MCF 10A (cell line): ENCODE data around the gene CREB3L2. TPM values are rescaled to one million over a fixed set of nuclear protein-coding genes. Genes with fewer than 3 reads are reported as not detected.
"Not testable (repeated sequence)": the region's sequence is repeated elsewhere in the genome, so short reads cannot be mapped to it uniquely, and the experiment has no call there.

Experiments used
- BruUV-seq: library from RNA; stranded (reverse); fragments of 400-500 nt; replicated peaks from 2 replicates; lab custom pipeline; 2021; lab: Mats Ljungman, UMichigan
- CTCF ChIA-PET: fragments of 300-600 bp; sonication (Branson Sonifier 250); formaldehyde crosslinking; extraction: SDS; loops from one replicate; lab custom pipeline; 2021; ENCODE audit warnings: antibody characterized with exemption, inconsistent platforms; lab: Yijun Ruan, JAX
- POLR2A ChIA-PET: fragments of 300-600, 350-650 bp; sonication (Branson Sonifier 250); formaldehyde crosslinking; extraction: SDS; loops from one replicate; lab custom pipeline; 2020; ENCODE audit warnings: antibody characterized with exemption, inconsistent platforms; lab: Yijun Ruan, JAX
- DNase-seq: peaks from one replicate; pipeline ENCODE4 v3.0.0-alpha.2; 2018; ENCODE audit not compliant: unreplicated experiment
- H3K27ac Mint-ChIP-seq: one replicate; pipeline ENCODE4 v1.8.0; 2022; ENCODE audit warnings: mild to moderate bottlenecking, low read depth, mixed read lengths; ENCODE audit not compliant: unreplicated experiment
- H3K27me3 Mint-ChIP-seq: one replicate; pipeline ENCODE4 v1.8.0; 2022; ENCODE audit warnings: mixed read lengths; ENCODE audit not compliant: insufficient read depth, unreplicated experiment
- H3K36me3 Mint-ChIP-seq: one replicate; pipeline ENCODE4 v1.8.0; 2022; ENCODE audit warnings: mild to moderate bottlenecking, moderate library complexity, mixed read lengths; ENCODE audit not compliant: insufficient read depth, unreplicated experiment
- H3K4me1 Mint-ChIP-seq: one replicate; pipeline ENCODE4 v1.8.0; 2022; ENCODE audit warnings: mixed read lengths; ENCODE audit not compliant: insufficient read depth, unreplicated experiment
- H3K4me3 Mint-ChIP-seq: one replicate; pipeline ENCODE4 v1.8.0; 2022; ENCODE audit warnings: mild to moderate bottlenecking, moderate library complexity, mixed read lengths; ENCODE audit not compliant: unreplicated experiment
- H3K9me3 Mint-ChIP-seq: one replicate; pipeline ENCODE4 v1.8.0; 2022; ENCODE audit warnings: mixed read lengths; ENCODE audit not compliant: unreplicated experiment
- intact Hi-C: fragments of 100-400 bp; cut with micrococcal nuclease; formaldehyde crosslinking; loops from 2 replicates; pipeline ENCODE4 v1.14.1; 2022
- total RNA-seq: library from RNA; stranded (reverse); gene quantifications from 2 replicates; pipeline ENCODE4 v1.2.3, GENCODE V29; 2022
- TF ChIP-seq, protein P1 (sequence below): fragments of 200-600 bp; IDR thresholded peaks from one replicate; pipeline ENCODE4 v1.8.0; 2022; ENCODE audit warnings: antibody characterized with exemption, mild to moderate bottlenecking; ENCODE audit not compliant: unreplicated experiment

CREB3L2 gene
- total RNA-seq, 1 experiment from 2014 or later, result 74.2 TPM

DNA sequence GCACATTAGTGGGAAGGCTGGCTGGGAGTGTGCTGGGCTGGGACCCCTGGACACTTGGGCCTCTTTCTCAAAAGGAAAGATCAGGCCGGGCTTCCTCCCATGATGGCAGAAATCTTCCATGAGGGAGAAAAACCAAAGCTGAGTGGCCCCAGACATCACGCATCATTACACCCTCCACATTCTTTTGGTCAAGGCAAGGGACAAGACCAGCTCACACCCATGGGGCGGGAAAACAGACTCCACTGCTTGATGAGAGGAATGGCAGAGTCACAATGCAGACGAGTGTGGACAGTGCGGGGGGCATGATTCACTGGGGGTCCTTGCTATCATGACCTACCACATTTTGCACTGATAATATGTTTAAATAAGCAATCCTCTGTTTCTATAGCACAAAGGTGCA, 73.3 kb downstream of the CREB3L2 start:
- Mint-ChIP-seq H3K27me3 (no peaks in the 10 kb centered on the region), H3K4me3 (no peak overlapping the region), H3K4me1 (peaks cover 35% of the 10 kb centered on the region), H3K9me3 (no peaks in the 10 kb centered on the region), H3K27ac (peak overlapping the region; percentile 47), H3K36me3 (peaks cover 33% of the 10 kb centered on the region)
- ChIA-PET CTCF (interaction anchor here (0.5 to 1.9 kb wide), 5 partner anchors 21 to 847 kb away, joined by 3 to 7 read pairs (median 3); no protein-coding TSS in a partner anchor), POLR2A (no interaction called here)
- TF ChIP-seq, protein P1, sequence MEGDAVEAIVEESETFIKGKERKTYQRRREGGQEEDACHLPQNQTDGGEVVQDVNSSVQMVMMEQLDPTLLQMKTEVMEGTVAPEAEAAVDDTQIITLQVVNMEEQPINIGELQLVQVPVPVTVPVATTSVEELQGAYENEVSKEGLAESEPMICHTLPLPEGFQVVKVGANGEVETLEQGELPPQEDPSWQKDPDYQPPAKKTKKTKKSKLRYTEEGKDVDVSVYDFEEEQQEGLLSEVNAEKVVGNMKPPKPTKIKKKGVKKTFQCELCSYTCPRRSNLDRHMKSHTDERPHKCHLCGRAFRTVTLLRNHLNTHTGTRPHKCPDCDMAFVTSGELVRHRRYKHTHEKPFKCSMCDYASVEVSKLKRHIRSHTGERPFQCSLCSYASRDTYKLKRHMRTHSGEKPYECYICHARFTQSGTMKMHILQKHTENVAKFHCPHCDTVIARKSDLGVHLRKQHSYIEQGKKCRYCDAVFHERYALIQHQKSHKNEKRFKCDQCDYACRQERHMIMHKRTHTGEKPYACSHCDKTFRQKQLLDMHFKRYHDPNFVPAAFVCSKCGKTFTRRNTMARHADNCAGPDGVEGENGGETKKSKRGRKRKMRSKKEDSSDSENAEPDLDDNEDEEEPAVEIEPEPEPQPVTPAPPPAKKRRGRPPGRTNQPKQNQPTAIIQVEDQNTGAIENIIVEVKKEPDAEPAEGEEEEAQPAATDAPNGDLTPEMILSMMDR, result no peak
- DNase-seq, result no peak
- intact Hi-C loops, result no loop called here
- BruUV-seq, result no TSS peak

GRCh38 chr7:137927386-137927785, 74.5 kb downstream of the CREB3L2 start:
- no peak overlapping the region for H3K4me3 Mint-ChIP-seq
- peaks cover 33% of the 10 kb centered on the region for H3K36me3 Mint-ChIP-seq
- POLR2A ChIA-PET, result interaction anchor here (0.8 kb wide), 1 partner anchor 84 kb away, joined by 4 read pairs; no protein-coding TSS in a partner anchor
- no peaks in the 10 kb centered on the region for H3K9me3 Mint-ChIP-seq
- no peak overlapping the region for H3K27ac Mint-ChIP-seq
- BruUV-seq, result no TSS peak
- peaks cover 29% of the 10 kb centered on the region for H3K4me1 Mint-ChIP-seq
- intact Hi-C loops, result no loop called here
- no peak for DNase-seq
- TF ChIP-seq, protein P1, result no peak
- CTCF ChIA-PET, result interaction anchor here (1.1 to 1.9 kb wide), 3 partner anchors 24 to 81 kb away, joined by 3 to 8 read pairs (median 7); no protein-coding TSS in a partner anchor
- H3K27me3 Mint-ChIP-seq, result no peaks in the 10 kb centered on the region

GRCh38 chr7:137926206-137926605, 75.7 kb downstream of the CREB3L2 start:
- H3K27me3 Mint-ChIP-seq, intact Hi-C loops, H3K9me3 Mint-ChIP-seq, POLR2A ChIA-PET, H3K4me3 Mint-ChIP-seq, DNase-seq, H3K27ac Mint-ChIP-seq, BruUV-seq: not testable (repeated sequence)
- Mint-ChIP-seq H3K4me1 (peaks cover 26% of the 10 kb centered on the region), H3K36me3 (peaks cover 29% of the 10 kb centered on the region)
- CTCF ChIA-PET, result interaction anchor here (0.6 to 1.7 kb wide), 4 partner anchors 14 to 923 kb away, joined by 3 to 8 read pairs (median 3); no protein-coding TSS in a partner anchor

GRCh38 chr7:137925754-137926153, 76.1 kb downstream of the CREB3L2 start:
- TF ChIP-seq, protein P1, result no peak
- Mint-ChIP-seq H3K27ac (no peak overlapping the region), H3K27me3 (no peaks in the 10 kb centered on the region), H3K9me3 (no peaks in the 10 kb centered on the region), H3K4me1 (peaks cover 25% of the 10 kb centered on the region), H3K4me3 (no peak overlapping the region), H3K36me3 (peaks cover 27% of the 10 kb centered on the region)
- ChIA-PET CTCF (interaction anchor here (0.6 kb wide), 1 partner anchor 924 kb away, joined by 3 read pairs; no protein-coding TSS in a partner anchor), POLR2A (interaction anchor here (1.1 kb wide), 1 partner anchor 10 kb away, joined by 3 read pairs; no protein-coding TSS in a partner anchor)
- BruUV-seq, result no TSS peak
- no peak for DNase-seq
- intact Hi-C loops, result no loop called here
